Measurements from ENCODE around the gene NDN.
"Not testable (repeated sequence)": the region's sequence is repeated elsewhere in the genome, so short reads cannot be mapped to it uniquely, and the experiment has no call there.

The NDN gene, protein sequence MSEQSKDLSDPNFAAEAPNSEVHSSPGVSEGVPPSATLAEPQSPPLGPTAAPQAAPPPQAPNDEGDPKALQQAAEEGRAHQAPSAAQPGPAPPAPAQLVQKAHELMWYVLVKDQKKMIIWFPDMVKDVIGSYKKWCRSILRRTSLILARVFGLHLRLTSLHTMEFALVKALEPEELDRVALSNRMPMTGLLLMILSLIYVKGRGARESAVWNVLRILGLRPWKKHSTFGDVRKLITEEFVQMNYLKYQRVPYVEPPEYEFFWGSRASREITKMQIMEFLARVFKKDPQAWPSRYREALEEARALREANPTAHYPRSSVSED

DNA sequence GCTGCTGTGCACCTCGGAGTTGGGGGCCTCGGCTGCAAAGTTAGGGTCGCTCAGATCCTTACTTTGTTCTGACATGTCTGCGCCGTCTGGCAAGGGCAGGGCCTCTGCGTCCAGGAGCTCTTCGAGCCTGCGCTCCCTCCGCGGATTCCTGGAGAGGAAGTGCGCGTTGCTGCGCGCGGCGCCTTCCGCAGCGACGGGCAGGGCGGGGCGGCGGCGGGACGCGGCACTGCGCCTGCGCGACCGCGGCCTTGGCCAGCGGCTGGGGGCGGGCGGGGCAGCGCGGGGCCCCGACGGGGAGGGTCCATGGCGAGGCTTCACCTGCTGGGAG, at the start of gene NDN:
Gene NDN, minus strand, starts transcription at position 163 of the 328 bp plus-strand sequence. Its CDS starts 88 bp downstream, at position 75.
- Histone ChIP-seq H3K27me3 (ENCODE audit: insufficient read depth, low read length) (no peaks in the 10 kb centered on the region), H3K36me3 (ENCODE audit: insufficient read depth, low read length) (no peaks in the 10 kb centered on the region), H3K27ac (ENCODE audit: low read depth, low read length, poor library complexity, severe bottlenecking) (no peak within 1 kb of the TSS), H4K20me1 (ENCODE audit: insufficient read depth, low read length) (no peaks in the 10 kb centered on the region), H2AFZ (ENCODE audit: low read length) (no peak within 1 kb of the TSS), H3K4me2 (ENCODE audit: low read length) (no peak within 1 kb of the TSS), H3K4me1 (ENCODE audit: insufficient read depth, low read length, severe bottlenecking) (no peaks in the 10 kb centered on the region), H3K4me3 (ENCODE audit: low read depth, low read length, poor library complexity, severe bottlenecking) (no peak within 1 kb of the TSS), H3K79me2 (ENCODE audit: insufficient read depth, low read length) (no peaks in the 10 kb centered on the region), H3K9me2 (ENCODE audit: low read depth, low read length) (no peaks in the 10 kb centered on the region), H3F3A (ENCODE audit: insufficient read depth, low read length) (no peaks in the 10 kb centered on the region), H3K9me3 (ENCODE audit: low read length) (no peaks in the 10 kb centered on the region), H3K9ac (ENCODE audit: low read length) (no peak within 1 kb of the TSS)
- TF ChIP-seq, protein P1, sequence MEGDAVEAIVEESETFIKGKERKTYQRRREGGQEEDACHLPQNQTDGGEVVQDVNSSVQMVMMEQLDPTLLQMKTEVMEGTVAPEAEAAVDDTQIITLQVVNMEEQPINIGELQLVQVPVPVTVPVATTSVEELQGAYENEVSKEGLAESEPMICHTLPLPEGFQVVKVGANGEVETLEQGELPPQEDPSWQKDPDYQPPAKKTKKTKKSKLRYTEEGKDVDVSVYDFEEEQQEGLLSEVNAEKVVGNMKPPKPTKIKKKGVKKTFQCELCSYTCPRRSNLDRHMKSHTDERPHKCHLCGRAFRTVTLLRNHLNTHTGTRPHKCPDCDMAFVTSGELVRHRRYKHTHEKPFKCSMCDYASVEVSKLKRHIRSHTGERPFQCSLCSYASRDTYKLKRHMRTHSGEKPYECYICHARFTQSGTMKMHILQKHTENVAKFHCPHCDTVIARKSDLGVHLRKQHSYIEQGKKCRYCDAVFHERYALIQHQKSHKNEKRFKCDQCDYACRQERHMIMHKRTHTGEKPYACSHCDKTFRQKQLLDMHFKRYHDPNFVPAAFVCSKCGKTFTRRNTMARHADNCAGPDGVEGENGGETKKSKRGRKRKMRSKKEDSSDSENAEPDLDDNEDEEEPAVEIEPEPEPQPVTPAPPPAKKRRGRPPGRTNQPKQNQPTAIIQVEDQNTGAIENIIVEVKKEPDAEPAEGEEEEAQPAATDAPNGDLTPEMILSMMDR (IDR thresholded peaks at IDR 0.05; ENCODE audit: low read length), result no peak
- no peak for TF ChIP-seq EZH2 (IDR thresholded peaks at IDR 0.05; ENCODE audit: borderline replicate concordance, low read length)

DNA sequence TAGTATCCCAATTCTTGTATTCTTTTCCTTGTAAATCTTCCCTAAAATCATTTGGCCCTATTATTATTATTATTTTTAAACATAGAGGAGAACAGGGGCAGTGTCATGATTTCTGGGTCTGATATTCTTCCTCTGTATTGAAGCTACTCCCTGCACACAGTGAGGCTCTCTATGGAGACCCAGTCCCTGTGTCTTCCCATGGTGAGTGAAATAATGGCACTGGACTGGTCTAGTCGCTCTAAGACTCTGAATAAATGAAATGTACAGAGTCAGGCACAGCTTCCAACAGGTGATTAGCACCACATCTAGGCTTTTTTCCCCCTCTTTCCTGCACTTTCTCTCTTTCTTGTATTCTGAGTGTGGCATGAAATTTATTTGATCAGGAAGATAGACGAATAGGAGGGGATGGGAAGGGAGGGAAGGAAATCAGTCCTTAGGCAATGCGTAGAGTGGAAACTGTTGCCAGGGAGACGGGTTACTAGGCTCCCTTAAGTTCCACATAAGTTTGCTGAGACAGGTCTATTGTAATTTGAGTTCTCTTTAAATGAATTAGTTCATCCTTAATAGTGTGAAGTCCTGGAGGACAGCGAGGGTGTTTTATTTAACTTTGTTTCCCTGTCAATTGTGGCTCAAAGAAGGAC, 49.0 kb upstream of the NDN start:
- Histone ChIP-seq H3K4me2 (ENCODE audit: low read length) (no peak overlapping the region), H3K27me3 (ENCODE audit: insufficient read depth, low read length) (no peaks in the 10 kb centered on the region), H3K36me3 (ENCODE audit: insufficient read depth, low read length) (no peaks in the 10 kb centered on the region), H3K9me3 (ENCODE audit: low read length) (no peaks in the 10 kb centered on the region), H3K4me1 (ENCODE audit: insufficient read depth, low read length, severe bottlenecking) (no peaks in the 10 kb centered on the region), H3K79me2 (ENCODE audit: insufficient read depth, low read length) (no peaks in the 10 kb centered on the region), H3K4me3 (ENCODE audit: low read depth, low read length, poor library complexity, severe bottlenecking) (no peak overlapping the region), H3K9me2 (ENCODE audit: low read depth, low read length) (no peaks in the 10 kb centered on the region), H4K20me1 (ENCODE audit: insufficient read depth, low read length) (no peaks in the 10 kb centered on the region), H3K9ac (ENCODE audit: low read length) (no peak overlapping the region), H3K27ac (ENCODE audit: low read depth, low read length, poor library complexity, severe bottlenecking) (no peak overlapping the region), H3F3A (ENCODE audit: insufficient read depth, low read length) (no peaks in the 10 kb centered on the region), H2AFZ (ENCODE audit: low read length) (no peak overlapping the region)
- no peak for TF ChIP-seq EZH2 (IDR thresholded peaks at IDR 0.05; ENCODE audit: borderline replicate concordance, low read length)
- TF ChIP-seq, protein P1 (IDR thresholded peaks at IDR 0.05; ENCODE audit: low read length), result no peak

DNA sequence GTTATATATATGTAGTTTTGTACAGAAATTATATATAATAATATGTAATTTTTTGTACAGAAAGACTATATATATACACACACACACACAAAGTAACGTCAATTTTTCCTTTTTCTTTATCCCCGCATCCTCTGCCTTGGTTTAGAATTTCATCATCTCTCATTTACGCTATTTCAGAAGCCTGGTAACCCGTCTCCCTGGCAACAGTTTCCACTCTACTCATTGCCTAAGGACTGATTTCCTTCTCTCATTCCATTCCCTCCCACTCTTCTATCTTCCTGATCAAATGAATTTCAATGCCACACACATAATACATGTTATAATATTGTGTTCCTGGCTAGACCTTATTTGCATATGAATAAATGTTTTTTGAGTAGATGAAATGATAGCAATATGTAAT, 47.8 kb upstream of the NDN start:
- H3K36me3 ChIP-seq (ENCODE audit: insufficient read depth, low read length), result no peaks in the 10 kb centered on the region
- no peaks in the 10 kb centered on the region for H3K9me2 ChIP-seq (ENCODE audit: low read depth, low read length)
- no peaks in the 10 kb centered on the region for H4K20me1 ChIP-seq (ENCODE audit: insufficient read depth, low read length)
- H3K27ac ChIP-seq (ENCODE audit: low read depth, low read length, poor library complexity, severe bottlenecking), result no peak overlapping the region
- TF ChIP-seq EZH2 (IDR thresholded peaks at IDR 0.05; ENCODE audit: borderline replicate concordance, low read length), result no peak
- TF ChIP-seq, protein P1 (IDR thresholded peaks at IDR 0.05; ENCODE audit: low read length), result no peak
- no peaks in the 10 kb centered on the region for H3K9me3 ChIP-seq (ENCODE audit: low read length)
- H3K4me2 ChIP-seq (ENCODE audit: low read length), result no peak overlapping the region
- H3K79me2 ChIP-seq (ENCODE audit: insufficient read depth, low read length), result no peaks in the 10 kb centered on the region
- H3K4me3 ChIP-seq (ENCODE audit: low read depth, low read length, poor library complexity, severe bottlenecking), result no peak overlapping the region
- no peaks in the 10 kb centered on the region for H3F3A ChIP-seq (ENCODE audit: insufficient read depth, low read length)
- no peak overlapping the region for H2AFZ ChIP-seq (ENCODE audit: low read length)
- no peaks in the 10 kb centered on the region for H3K4me1 ChIP-seq (ENCODE audit: insufficient read depth, low read length, severe bottlenecking)
- no peaks in the 10 kb centered on the region for H3K27me3 ChIP-seq (ENCODE audit: insufficient read depth, low read length)
- no peak overlapping the region for H3K9ac ChIP-seq (ENCODE audit: low read length)

DNA sequence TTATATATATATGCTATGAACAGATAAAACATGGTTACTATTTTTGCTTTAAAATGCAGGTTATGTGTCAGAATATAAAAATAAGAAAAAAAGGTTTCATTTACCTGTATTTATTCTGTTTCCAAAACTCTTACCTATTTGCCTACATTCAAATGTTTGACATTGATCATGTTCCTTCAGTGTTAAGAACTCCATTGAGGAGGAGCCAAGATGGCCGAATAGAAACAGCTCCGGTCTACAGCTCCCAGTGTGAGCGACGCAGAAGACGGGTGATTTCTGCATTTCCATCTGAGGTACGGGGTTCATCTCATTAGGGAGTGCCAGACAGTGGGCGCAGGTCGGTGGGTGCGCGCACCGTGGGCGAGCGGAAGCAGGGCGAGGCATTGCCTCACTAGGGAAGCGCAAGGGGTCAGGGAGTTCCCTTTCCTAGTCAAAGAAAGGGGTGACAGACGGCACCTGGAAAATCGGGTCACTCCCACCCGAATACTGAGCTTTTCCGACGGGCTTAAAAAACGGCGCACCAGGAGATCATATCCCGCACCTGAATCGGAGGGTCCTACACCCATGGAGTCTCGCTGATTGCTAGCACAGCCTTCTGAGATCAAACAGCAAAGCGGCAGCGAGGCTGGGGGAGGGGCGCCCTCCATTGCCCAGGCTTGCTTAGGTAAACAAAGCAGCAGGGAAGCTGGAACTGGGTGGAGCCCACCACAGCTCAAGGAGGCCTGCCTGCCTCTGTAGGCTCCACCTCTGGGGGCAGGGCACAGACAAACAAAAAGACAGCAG, 27.0 kb upstream of the NDN start:
- not testable (repeated sequence) for H3K9me3 ChIP-seq (ENCODE audit: low read length); H3K27me3 ChIP-seq (ENCODE audit: insufficient read depth, low read length); H3F3A ChIP-seq (ENCODE audit: insufficient read depth, low read length); H3K27ac ChIP-seq (ENCODE audit: low read depth, low read length, poor library complexity, severe bottlenecking); H4K20me1 ChIP-seq (ENCODE audit: insufficient read depth, low read length); H3K9me2 ChIP-seq (ENCODE audit: low read depth, low read length); H3K36me3 ChIP-seq (ENCODE audit: insufficient read depth, low read length); H3K4me1 ChIP-seq (ENCODE audit: insufficient read depth, low read length, severe bottlenecking); H3K4me2 ChIP-seq (ENCODE audit: low read length); H3K79me2 ChIP-seq (ENCODE audit: insufficient read depth, low read length); H2AFZ ChIP-seq (ENCODE audit: low read length); H3K4me3 ChIP-seq (ENCODE audit: low read depth, low read length, poor library complexity, severe bottlenecking); H3K9ac ChIP-seq (ENCODE audit: low read length)
